Neural cell (in vitro differentiated cells): Measurements from ENCODE around the gene MRPL12. TPM values are rescaled to one million over a fixed set of nuclear protein-coding genes. Genes with fewer than 3 reads are reported as not detected.

ENCODE experiments used
- H2AFZ ChIP-seq: fragments of 200-600, 300-800 bp; sonication (generic), shearing (Covaris generic); 2 replicates; pipeline ENCODE4 v1.6.0; 2014; ENCODE audit warnings: low read depth, mild to moderate bottlenecking, antibody characterized with exemption, low read length, moderate library complexity
- H3F3A ChIP-seq: fragments of 200-600 bp; shearing (Covaris generic); 2 replicates; pipeline ENCODE4 v1.6.1; 2016; ENCODE audit warnings: mild to moderate bottlenecking, moderate library complexity, mixed read lengths, antibody characterized with exemption, low read length; ENCODE audit not compliant: insufficient read depth, poor library complexity, severe bottlenecking
- H3K27ac ChIP-seq: fragments of 200-600, 300-800 bp; sonication (generic), shearing (Covaris generic); 2 replicates; pipeline ENCODE4 v1.5.1; 2014; ENCODE audit warnings: mild to moderate bottlenecking, low read length, moderate library complexity
- H3K27me3 ChIP-seq: fragments of 300-800, 200-600 bp; sonication (generic), shearing (Covaris generic); 2 replicates; pipeline ENCODE4 v1.6.0; 2014; ENCODE audit warnings: mild to moderate bottlenecking, low read depth, low read length, moderate library complexity; ENCODE audit not compliant: insufficient read depth
- H3K36me3 ChIP-seq: fragments of 300-800, 200-600 bp; sonication (generic), shearing (Covaris generic); 2 replicates; pipeline ENCODE4 v1.5.1; 2014; ENCODE audit warnings: mild to moderate bottlenecking, antibody characterized with exemption, low read length, moderate library complexity; ENCODE audit not compliant: insufficient read depth
- H3K4me2 ChIP-seq: fragments of 300-800, 200-600 bp; sonication (generic), shearing (Covaris generic); 2 replicates; pipeline ENCODE4 v1.6.0; 2014; ENCODE audit warnings: mild to moderate bottlenecking, low read length
- H3K4me3 ChIP-seq: fragments of 300-800, 200-600 bp; sonication (generic), shearing (Covaris generic); 2 replicates; pipeline ENCODE4 v1.5.1; 2014; ENCODE audit warnings: mild to moderate bottlenecking, low read length, moderate library complexity
- H3K79me2 ChIP-seq: fragments of 200-600 bp; shearing (Covaris generic); replicated peaks from 2 replicates; pipeline ENCODE4 v1.6.0; 2014; ENCODE audit warnings: mild to moderate bottlenecking, low read length, moderate library complexity; ENCODE audit not compliant: insufficient read depth
- H3K9ac ChIP-seq: fragments of 300-800, 200-600 bp; sonication (generic), shearing (Covaris generic); 2 replicates; pipeline ENCODE4 v1.6.1; 2016; ENCODE audit warnings: mild to moderate bottlenecking, low read length, mixed read lengths
- H3K9me2 ChIP-seq: fragments of 200-600 bp; shearing (Covaris generic); 2 replicates; pipeline ENCODE4 v1.6.1; 2016; ENCODE audit warnings: mild to moderate bottlenecking, low read length, mixed read lengths; ENCODE audit not compliant: insufficient read depth
- H3K9me3 ChIP-seq: fragments of 200-600, 300-800 bp; sonication (generic), shearing (Covaris generic); 2 replicates; pipeline ENCODE4 v1.6.1; 2016; ENCODE audit warnings: mild to moderate bottlenecking, mixed run types, low read length, moderate library complexity, mixed read lengths
- H4K20me1 ChIP-seq: fragments of 200-600 bp; shearing (Covaris generic); 2 replicates; pipeline ENCODE4 v1.6.1; 2016; ENCODE audit warnings: mild to moderate bottlenecking, mixed run types; ENCODE audit not compliant: insufficient read depth
- EP300 ChIP-seq: fragments of 450-650 bp; conservative IDR thresholded peaks from 2 replicates; pipeline ENCODE4 v1.6.1; 2014; ENCODE audit warnings: antibody characterized with exemption, mild to moderate bottlenecking, moderate library complexity; ENCODE audit not compliant: poor library complexity, severe bottlenecking
- EZH2 ChIP-seq: fragments of 200-600, 300-800 bp; shearing (Covaris generic), sonication (generic); IDR thresholded peaks from 2 replicates; pipeline ENCODE4 v1.6.1; 2014; ENCODE audit warnings: antibody characterized with exemption, low read length, borderline replicate concordance, mild to moderate bottlenecking; ENCODE audit not compliant: insufficient read depth, poor library complexity, severe bottlenecking
- MXI1 ChIP-seq: fragments of 450-650 bp; conservative IDR thresholded peaks from 2 replicates; pipeline ENCODE4 v1.6.1; 2014; ENCODE audit warnings: antibody characterized with exemption, mild to moderate bottlenecking; ENCODE audit not compliant: poor library complexity, severe bottlenecking
- POLR2AphosphoS5 ChIP-seq: IDR thresholded peaks from 2 replicates; pipeline ENCODE4 v1.6.1; 2012
- RAD21 ChIP-seq: fragments of 450-650 bp; conservative IDR thresholded peaks from 2 replicates; pipeline ENCODE4 v1.6.1; 2014; ENCODE audit warnings: antibody characterized with exemption, mild to moderate bottlenecking, moderate library complexity
- SMC3 ChIP-seq: fragments of 450-650 bp; conservative IDR thresholded peaks from 2 replicates; pipeline ENCODE4 v1.6.1; 2014; ENCODE audit warnings: antibody characterized with exemption, mild to moderate bottlenecking, moderate library complexity; ENCODE audit not compliant: poor library complexity
- TAF1 ChIP-seq: IDR thresholded peaks from 2 replicates; pipeline ENCODE4 v1.6.1; 2012; ENCODE audit warnings: low read depth
- polyA plus RNA-seq: library from polyadenylated mRNA; depleted of rRNA; stranded (reverse); fragments of >200 nt; gene quantifications from 2 replicates; pipeline ENCODE4 v1.2.3, GENCODE V29; 2014
- TF ChIP-seq, protein P1 (sequence below): IDR thresholded peaks from 2 replicates; pipeline ENCODE4 v1.6.1; 2012; ENCODE audit warnings: borderline replicate concordance
- TF ChIP-seq, protein P2 (sequence below): fragments of 450-650 bp; IDR thresholded peaks from 2 replicates; pipeline ENCODE4 v1.5.1; 2014; ENCODE audit warnings: antibody characterized with exemption, mild to moderate bottlenecking, moderate library complexity; ENCODE audit not compliant: poor library complexity, severe bottlenecking

MRPL12 gene
- polyA plus RNA-seq, 1 donor from 2014 or later, result 10.4 TPM

DNA sequence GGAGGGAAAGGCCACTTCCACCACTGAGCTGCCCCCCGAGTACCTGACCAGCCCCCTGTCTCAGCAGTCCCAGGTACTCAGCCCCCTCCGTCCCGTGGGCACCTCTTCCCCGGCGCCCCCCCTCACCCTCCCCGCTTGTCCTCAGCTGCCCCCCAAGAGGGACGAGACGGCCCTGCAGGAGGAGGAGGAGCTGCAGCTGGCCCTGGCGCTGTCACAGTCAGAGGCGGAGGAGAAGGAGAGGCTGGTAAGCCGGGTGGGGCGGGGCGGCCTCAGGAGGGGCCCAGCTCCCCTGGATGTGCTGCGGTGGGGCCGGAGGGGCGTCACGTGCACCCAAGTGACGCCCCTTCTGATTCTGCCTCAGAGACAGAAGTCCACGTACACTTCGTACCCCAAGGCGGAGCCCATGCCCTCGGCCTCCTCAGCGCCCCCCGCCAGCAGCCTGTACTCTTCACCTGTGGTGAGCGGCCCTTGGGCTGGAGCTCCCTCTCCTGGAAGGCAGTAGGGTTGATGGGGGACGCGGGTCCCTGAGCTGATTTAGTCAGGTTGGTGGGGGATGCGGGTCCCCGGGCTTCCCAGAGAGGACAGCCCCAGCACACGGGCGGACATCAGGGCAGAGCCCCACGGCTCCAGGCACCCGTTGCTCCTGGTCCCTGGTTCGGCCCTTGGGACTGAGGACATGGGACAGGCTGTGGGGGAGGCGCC, 9.5 kb upstream of the MRPL12 start:
- no peaks in the 10 kb centered on the region for H3F3A ChIP-seq
- no peaks in the 10 kb centered on the region for H3K9me2 ChIP-seq
- no peaks in the 10 kb centered on the region for H3K79me2 ChIP-seq
- H3K36me3 ChIP-seq, result peaks cover 5% of the 10 kb centered on the region
- H3K27me3 ChIP-seq, result no peaks in the 10 kb centered on the region
- no peaks in the 10 kb centered on the region for H4K20me1 ChIP-seq
- H2AFZ ChIP-seq, result no peak overlapping the region
- H3K9me3 ChIP-seq, result no peaks in the 10 kb centered on the region
- H3K27ac ChIP-seq, result no peak overlapping the region
- H3K4me2 ChIP-seq, result no peak overlapping the region
- no peak overlapping the region for H3K4me3 ChIP-seq
- no peak overlapping the region for H3K9ac ChIP-seq
- TF ChIP-seq MXI1 (no peak), TAF1 (no peak), POLR2AphosphoS5 (no peak), SMC3 (no peak), RAD21 (no peak), EP300 (no peak), EZH2 (no peak)
- TF ChIP-seq, protein P1, sequence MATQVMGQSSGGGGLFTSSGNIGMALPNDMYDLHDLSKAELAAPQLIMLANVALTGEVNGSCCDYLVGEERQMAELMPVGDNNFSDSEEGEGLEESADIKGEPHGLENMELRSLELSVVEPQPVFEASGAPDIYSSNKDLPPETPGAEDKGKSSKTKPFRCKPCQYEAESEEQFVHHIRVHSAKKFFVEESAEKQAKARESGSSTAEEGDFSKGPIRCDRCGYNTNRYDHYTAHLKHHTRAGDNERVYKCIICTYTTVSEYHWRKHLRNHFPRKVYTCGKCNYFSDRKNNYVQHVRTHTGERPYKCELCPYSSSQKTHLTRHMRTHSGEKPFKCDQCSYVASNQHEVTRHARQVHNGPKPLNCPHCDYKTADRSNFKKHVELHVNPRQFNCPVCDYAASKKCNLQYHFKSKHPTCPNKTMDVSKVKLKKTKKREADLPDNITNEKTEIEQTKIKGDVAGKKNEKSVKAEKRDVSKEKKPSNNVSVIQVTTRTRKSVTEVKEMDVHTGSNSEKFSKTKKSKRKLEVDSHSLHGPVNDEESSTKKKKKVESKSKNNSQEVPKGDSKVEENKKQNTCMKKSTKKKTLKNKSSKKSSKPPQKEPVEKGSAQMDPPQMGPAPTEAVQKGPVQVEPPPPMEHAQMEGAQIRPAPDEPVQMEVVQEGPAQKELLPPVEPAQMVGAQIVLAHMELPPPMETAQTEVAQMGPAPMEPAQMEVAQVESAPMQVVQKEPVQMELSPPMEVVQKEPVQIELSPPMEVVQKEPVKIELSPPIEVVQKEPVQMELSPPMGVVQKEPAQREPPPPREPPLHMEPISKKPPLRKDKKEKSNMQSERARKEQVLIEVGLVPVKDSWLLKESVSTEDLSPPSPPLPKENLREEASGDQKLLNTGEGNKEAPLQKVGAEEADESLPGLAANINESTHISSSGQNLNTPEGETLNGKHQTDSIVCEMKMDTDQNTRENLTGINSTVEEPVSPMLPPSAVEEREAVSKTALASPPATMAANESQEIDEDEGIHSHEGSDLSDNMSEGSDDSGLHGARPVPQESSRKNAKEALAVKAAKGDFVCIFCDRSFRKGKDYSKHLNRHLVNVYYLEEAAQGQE, result no peak
- TF ChIP-seq, protein P2, sequence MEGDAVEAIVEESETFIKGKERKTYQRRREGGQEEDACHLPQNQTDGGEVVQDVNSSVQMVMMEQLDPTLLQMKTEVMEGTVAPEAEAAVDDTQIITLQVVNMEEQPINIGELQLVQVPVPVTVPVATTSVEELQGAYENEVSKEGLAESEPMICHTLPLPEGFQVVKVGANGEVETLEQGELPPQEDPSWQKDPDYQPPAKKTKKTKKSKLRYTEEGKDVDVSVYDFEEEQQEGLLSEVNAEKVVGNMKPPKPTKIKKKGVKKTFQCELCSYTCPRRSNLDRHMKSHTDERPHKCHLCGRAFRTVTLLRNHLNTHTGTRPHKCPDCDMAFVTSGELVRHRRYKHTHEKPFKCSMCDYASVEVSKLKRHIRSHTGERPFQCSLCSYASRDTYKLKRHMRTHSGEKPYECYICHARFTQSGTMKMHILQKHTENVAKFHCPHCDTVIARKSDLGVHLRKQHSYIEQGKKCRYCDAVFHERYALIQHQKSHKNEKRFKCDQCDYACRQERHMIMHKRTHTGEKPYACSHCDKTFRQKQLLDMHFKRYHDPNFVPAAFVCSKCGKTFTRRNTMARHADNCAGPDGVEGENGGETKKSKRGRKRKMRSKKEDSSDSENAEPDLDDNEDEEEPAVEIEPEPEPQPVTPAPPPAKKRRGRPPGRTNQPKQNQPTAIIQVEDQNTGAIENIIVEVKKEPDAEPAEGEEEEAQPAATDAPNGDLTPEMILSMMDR, result no peak

DNA sequence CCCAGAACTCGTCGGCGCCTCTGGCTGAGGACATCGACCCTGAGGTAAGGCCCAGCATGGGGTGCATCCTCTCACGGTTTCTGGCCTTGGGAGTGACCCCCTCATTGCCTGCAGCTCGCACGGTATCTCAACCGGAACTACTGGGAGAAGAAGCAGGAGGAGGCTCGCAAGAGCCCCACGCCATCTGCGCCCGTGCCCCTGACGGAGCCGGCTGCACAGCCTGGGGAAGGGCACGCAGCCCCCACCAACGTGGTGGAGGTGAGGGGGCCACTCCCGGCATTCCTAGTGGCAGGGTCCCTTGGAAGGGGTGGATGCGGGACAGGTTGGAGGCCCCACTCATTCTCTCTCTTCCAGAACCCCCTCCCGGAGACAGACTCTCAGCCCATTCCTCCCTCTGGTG, 8.4 kb upstream of the MRPL12 start:
- Histone ChIP-seq H3K36me3 (peaks cover 5% of the 10 kb centered on the region), H3K27ac (no peak overlapping the region), H3K9ac (no peak overlapping the region), H2AFZ (no peak overlapping the region), H3K27me3 (no peaks in the 10 kb centered on the region), H3K4me2 (no peak overlapping the region), H3K9me3 (no peaks in the 10 kb centered on the region), H3K4me3 (no peak overlapping the region), H4K20me1 (no peaks in the 10 kb centered on the region), H3F3A (no peaks in the 10 kb centered on the region), H3K9me2 (no peaks in the 10 kb centered on the region), H3K79me2 (no peaks in the 10 kb centered on the region)
- TF ChIP-seq, protein P2, result no peak
- no peak for TF ChIP-seq RAD21
- no peak for TF ChIP-seq EP300
- no peak for TF ChIP-seq SMC3
- TF ChIP-seq EZH2, result no peak
- TF ChIP-seq TAF1, result no peak
- TF ChIP-seq MXI1, result no peak
- TF ChIP-seq POLR2AphosphoS5, result no peak
- TF ChIP-seq, protein P1, result no peak
